HG03196 (cell line): ENCODE data around the gene TAS1R3.

Source experiments
- ATAC-seq: cut with Tn5 transposase; IDR thresholded peaks from one replicate; pipeline ENCODE4 v1.9.1; 2021; ENCODE audit not compliant: unreplicated experiment

Gene TAS1R3

GRCh38 chr1:1320666-1321448 is 10.2 kb upstream of the TAS1R3 start:
- ATAC-seq: no peak

GRCh38 chr1:1321477-1321876 is 9.6 kb upstream of the TAS1R3 start:
- no peak for ATAC-seq

GRCh38 chr1:1322418-1322817 is 8.7 kb upstream of the TAS1R3 start:
- no peak for ATAC-seq

- no peak for ATAC-seq
Observed at GRCh38 chr1:1322952-1323351, 8.1 kb upstream of the TAS1R3 start.

GRCh38 chr1:1324084-1324523 is 7.0 kb upstream of the TAS1R3 start:
- peak; percentile 21 for ATAC-seq

GRCh38 chr1:1324524-1325287 is 6.4 kb upstream of the TAS1R3 start, which contains the start of the genes CPTP and INTS11:
Gene CPTP (plus strand): TSS chr1:1324802. CDS start chr1:1326911, 2,109 bp downstream.
Gene INTS11 (minus strand): TSS chr1:1324660. CDS start chr1:1324608, 52 bp downstream.
- peak; percentile 64 for ATAC-seq

GRCh38 chr1:1325288-1326074 is 5.6 kb upstream of the TAS1R3 start:
- ATAC-seq: no peak

- ATAC-seq: no peak
Observed at GRCh38 chr1:1326075-1326605, 4.9 kb upstream of the TAS1R3 start.

- no peak for ATAC-seq
Observed at GRCh38 chr1:1327291-1327690, 3.8 kb upstream of the TAS1R3 start.

- no peak for ATAC-seq
Observed at GRCh38 chr1:1328254-1328653, 2.8 kb upstream of the TAS1R3 start.

- no peak for ATAC-seq
Observed at GRCh38 chr1:1329304-1330210, 1.5 kb upstream of the TAS1R3 start.

- ATAC-seq: no peak
Observed at GRCh38 chr1:1330366-1331067, 563 bp upstream of the TAS1R3 start.

- no peak for ATAC-seq
Observed at GRCh38 chr1:1332031-1332755, 1.1 kb downstream of the TAS1R3 start.

GRCh38 chr1:1332774-1333480 is 1.8 kb downstream of the TAS1R3 start:
- ATAC-seq: no peak

GRCh38 chr1:1333551-1334241 is 2.6 kb downstream of the TAS1R3 start:
- no peak for ATAC-seq

GRCh38 chr1:1334835-1335234 is 3.8 kb downstream of the TAS1R3 start:
- no peak for ATAC-seq

GRCh38 chr1:1335283-1335682 is 4.2 kb downstream of the TAS1R3 start:
- no peak for ATAC-seq
